HG02870 (cell line): ENCODE measurements around the gene RAB39B.
A peak's percentile ranks its signal among the peaks of the same experiment; 100 is the strongest.

Source experiments
- ATAC-seq: cut with Tn5 transposase; IDR thresholded peaks from one replicate; pipeline ENCODE4 v1.9.1; 2021; ENCODE audit warnings: mild to moderate bottlenecking, moderate library complexity; ENCODE audit not compliant: unreplicated experiment

RAB39B gene

GRCh38 chrX:155216179-155216939 is 47.9 kb downstream of the RAB39B start, which contains the start of gene VBP1:
TSS of gene VBP1 (plus strand) at chrX:155216460. CDS start at chrX:155216483, 23 bp downstream.
- peak; percentile 96 for ATAC-seq

- peak; percentile 30 for ATAC-seq
These were observed 48.7 kb downstream of the RAB39B start for GRCh38 chrX:155215443-155216178.

- no peak for ATAC-seq
These were observed 50.6 kb downstream of the RAB39B start for GRCh38 chrX:155213731-155214130.

GRCh38 chrX:155211208-155211607 is 53.1 kb downstream of the RAB39B start:
- no peak for ATAC-seq
